Measurements from ENCODE around the gene ARHGAP22. TPM values are rescaled to one million over a fixed set of nuclear protein-coding genes. Genes with fewer than 3 reads are reported as not detected.

The ARHGAP22 gene
- total and polyA plus RNA-seq, 2 of the 4 experiments (the other 2 are of a cell fraction): 28.3 to 30.2 TPM

GRCh38 chr10:48594803-48595538 lies 9.9 kb downstream of the ARHGAP22 start:
- H3K14ac ChIP-seq (replicated peaks; ENCODE audit: low read depth, low read length): 0 out of 2 replicates have a peak overlapping the region, but pooled peaks have one; percentile 33
- H3K18ac ChIP-seq (ENCODE audit: low read depth, low read length): no peak overlapping the region
- H3K36me3 ChIP-seq (ENCODE audit: control insufficient read depth, insufficient read depth, low read length): peaks cover 1% of the 10 kb centered on the region; the same call in 1 of the 2 replicates
- H3K23ac ChIP-seq (ENCODE audit: low read depth, low read length): no peak overlapping the region
- no peak overlapping the region for H3K4me3 ChIP-seq (ENCODE audit: insufficient read depth, low read depth, low read length)
- H2AFZ ChIP-seq (replicated peaks; ENCODE audit: low read length, poor library complexity): no peak overlapping the region
- H2BK20ac ChIP-seq (ENCODE audit: low read depth, low read length): no peak overlapping the region
- peaks cover 26% of the 10 kb centered on the region for H3K4me1 ChIP-seq (ENCODE audit: control insufficient read depth, insufficient read depth, low read length)
- H3K27ac ChIP-seq (ENCODE audit: insufficient read depth, low read length): no peak overlapping the region
- WGBS, 2 experiments (ENCODE audit: extremely low coverage in 2 of 2, insufficient read length in 1 of 2): 63% methylated on average over 2 of the region's 7 CpGs; no CpG with 5 or more reads in 1 of the 2 experiments
- H3K56ac ChIP-seq (ENCODE audit: extremely low read depth, insufficient read depth, low read length): no peak overlapping the region
- H2AK5ac ChIP-seq (ENCODE audit: low read depth, low read length): peak overlapping the region; percentile 37; the same call in 1 of the 2 replicates
- no peak for DNase-seq
- no peak overlapping the region for H4K5ac ChIP-seq (ENCODE audit: low read depth, low read length)
- no peaks in the 10 kb centered on the region for H3K9me3 ChIP-seq (ENCODE audit: control insufficient read depth, insufficient read depth, low read length)
- H3K79me1 ChIP-seq (ENCODE audit: low read depth in 1 of 2, low read length in 2 of 2): peaks cover 27 to 94% of the 10 kb centered on the region in 2 experiments
- no peak overlapping the region for H4K91ac ChIP-seq (ENCODE audit: insufficient read depth, low read depth, low read length)
- H2BK15ac ChIP-seq (ENCODE audit: low read depth, low read length): no peak overlapping the region
- no peak overlapping the region for H3K4ac ChIP-seq (ENCODE audit: low read depth, low read length)
- in situ Hi-C loops (cut with MboI; ENCODE audit: low sequenced_read_pairs) (no loop called here), intact Hi-C loops (cut with micrococcal nuclease) (no loop called here), dilution Hi-C loops (cut with HindIII; ENCODE audit: low sequenced_read_pairs, unreplicated experiment) (no loop called here)
- H3K4me2 ChIP-seq (ENCODE audit: low read depth, low read length): no peak overlapping the region
- ATAC-seq (ENCODE audit: low read depth): no peak
- no peak overlapping the region for H2AK9ac ChIP-seq (replicated peaks; ENCODE audit: low read depth, low read length, poor library complexity)
- H3K9ac ChIP-seq (ENCODE audit: low read depth, low read length): no peak overlapping the region
- H4K20me1 ChIP-seq (ENCODE audit: insufficient read depth, low read length): peaks cover 10% of the 10 kb centered on the region; the same call in 1 of the 2 replicates
- H2BK120ac ChIP-seq (ENCODE audit: low read depth, low read length): no peak overlapping the region
- no peak overlapping the region for H2BK5ac ChIP-seq (ENCODE audit: low read depth, low read length, poor library complexity, severe bottlenecking)
- H3K9me1 ChIP-seq (ENCODE audit: insufficient read depth, low read length): peaks cover 31% of the 10 kb centered on the region
- CTCF ChIA-PET: interaction anchor here (0.7 kb wide), 1 partner anchor 308 kb away, joined by 3 read pairs; no protein-coding TSS in a partner anchor
- H3K27me3 ChIP-seq (ENCODE audit: control insufficient read depth, insufficient read depth, low read length): no peaks in the 10 kb centered on the region
- POLR2A ChIA-PET (ENCODE audit: unreplicated experiment): interaction anchor here (1.2 kb wide), 1 partner anchor 12 kb away, joined by 4 read pairs; no protein-coding TSS in a partner anchor
- BruUV-seq (replicated peaks): no TSS peak
- no peak overlapping the region for H4K8ac ChIP-seq (ENCODE audit: low read depth in 2 of 2, low read length in 2 of 2)
- TF ChIP-seq CTCF (conservative IDR thresholded peaks at IDR 0.05; ENCODE audit: low read depth, low read length) (no peak), BHLHE40 (IDR thresholded peaks at IDR 0.05; ENCODE audit: low read depth, low read length) (no peak), CEBPB (IDR thresholded peaks at IDR 0.05; ENCODE audit: low read depth, low read length) (no peak), NFE2L2 (IDR thresholded peaks at IDR 0.05; ENCODE audit: low read depth, low read length) (no peak), RFX5 (IDR thresholded peaks at IDR 0.05; ENCODE audit: low read depth, low read length) (no peak), FOS (IDR thresholded peaks at IDR 0.05; ENCODE audit: low read depth, low read length) (no peak), RAD21 (IDR thresholded peaks at IDR 0.05; ENCODE audit: low read length) (no peak), MAZ (IDR thresholded peaks at IDR 0.05; ENCODE audit: borderline replicate concordance, low read depth, low read length) (no peak), MXI1 (IDR thresholded peaks at IDR 0.05; ENCODE audit: borderline replicate concordance, low read depth, low read length) (no peak), USF2 (IDR thresholded peaks at IDR 0.05; ENCODE audit: low read depth, low read length) (no peak), POLR2A (IDR thresholded peaks at IDR 0.05; ENCODE audit: low read depth, low read length) (no peak), CHD1 (IDR thresholded peaks at IDR 0.05; ENCODE audit: low read depth, low read length) (no peak), ELK1 (IDR thresholded peaks at IDR 0.05; ENCODE audit: borderline replicate concordance, low read depth, low read length) (no peak), RCOR1 (IDR thresholded peaks at IDR 0.05; ENCODE audit: insufficient replicate concordance, low read length) (no peak), MAFK (IDR thresholded peaks at IDR 0.05; ENCODE audit: low read depth, low read length) (no peak)

Measured in IMR-90 (cell line).